ENCODE measurements around the gene SOX9. TPM values are rescaled to one million over a fixed set of nuclear protein-coding genes. Genes with fewer than 3 reads are reported as not detected.
"Not testable (repeated sequence)": the region's sequence is repeated elsewhere in the genome, so short reads cannot be mapped to it uniquely, and the experiment has no call there.

Gene SOX9
- total and polyA plus RNA-seq, 2 experiments from 2014 or later = 16.6 to 18.5 TPM

DNA sequence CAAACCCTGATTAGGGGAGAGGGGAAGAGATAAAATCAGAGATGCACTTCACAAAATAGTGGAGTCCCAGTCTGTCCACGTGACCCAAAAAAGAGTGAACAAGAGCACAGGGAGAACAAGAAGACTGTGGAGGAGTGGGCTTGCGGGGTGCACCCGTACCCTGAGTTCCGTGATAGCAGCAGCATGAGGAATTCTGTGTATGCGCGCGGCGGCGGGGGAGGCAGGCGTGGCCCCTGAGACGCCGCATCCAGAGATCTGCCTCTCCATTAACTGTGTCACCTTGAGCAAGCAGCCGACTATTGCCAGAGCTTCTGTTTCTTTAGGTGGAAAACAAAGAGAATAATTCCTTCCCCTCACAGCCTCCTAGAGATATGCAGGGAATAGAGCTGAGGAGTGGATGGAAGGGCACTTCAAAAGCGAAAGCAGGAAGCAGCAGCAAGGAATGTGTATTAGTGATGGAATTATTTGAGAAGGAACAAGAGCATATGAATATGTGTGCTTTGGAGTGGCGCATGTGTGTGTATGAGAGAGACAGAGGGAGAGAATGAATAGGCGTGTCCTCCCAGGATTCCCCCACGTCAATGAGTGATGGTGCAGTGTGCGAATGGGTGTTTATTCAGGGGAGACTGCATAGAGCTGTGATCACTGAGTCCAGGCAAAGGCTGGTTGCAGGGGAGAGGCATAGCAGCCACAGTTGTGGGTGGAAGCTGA is 10.4 kb upstream of the SOX9 start:
- no peaks in the 10 kb centered on the region for H3K9me3 ChIP-seq (ENCODE audit: low read depth)
- no peaks in the 10 kb centered on the region for H3K36me3 ChIP-seq (ENCODE audit: low read depth)
- no peaks in the 10 kb centered on the region for H4K20me1 ChIP-seq (ENCODE audit: insufficient read depth)
- in situ Hi-C loops (cut with MboI) = loop anchor here (10.0 to 25.0 kb wide), 3 partner anchors 646 to 1348 kb away; no protein-coding TSS in a partner anchor
- peak overlapping the region; percentile 96 for H2AFZ ChIP-seq
- peak overlapping the region; percentile 65 for H3K9ac ChIP-seq
- WGBS, 2 experiments (ENCODE audit: low coverage in 1 of 2, low lambda C conversion rate in 2 of 2, missing lambda C conversion rate in 2 of 2) = 3 to 5% methylated on average over 18 of the region's 18 CpGs
- no peaks in the 10 kb centered on the region for H3K27me3 ChIP-seq (replicated peaks; ENCODE audit: insufficient read depth)
- H3K27ac ChIP-seq = no peak overlapping the region
- DNase-seq = peak; percentile 57
- TF ChIP-seq EZH2 (IDR thresholded peaks at IDR 0.05; ENCODE audit: insufficient read depth, poor library complexity, severe bottlenecking) (no peak), EZH2phosphoT487 (IDR thresholded peaks at IDR 0.05; ENCODE audit: insufficient read depth, low read depth) (no peak)
- H3K9me2 ChIP-seq (ENCODE audit: insufficient read depth) = no peaks in the 10 kb centered on the region
- H3K4me1 ChIP-seq (ENCODE audit: insufficient read depth) = peaks cover 16% of the 10 kb centered on the region
- peak overlapping the region; percentile 93 for H3K4me3 ChIP-seq
- H3K79me2 ChIP-seq (ENCODE audit: insufficient read depth) = no peaks in the 10 kb centered on the region
- peak overlapping the region; percentile 100 for H3K4me2 ChIP-seq (ENCODE audit: unreplicated experiment)
- no peaks in the 10 kb centered on the region for H3F3A ChIP-seq (ENCODE audit: insufficient read depth)

DNA sequence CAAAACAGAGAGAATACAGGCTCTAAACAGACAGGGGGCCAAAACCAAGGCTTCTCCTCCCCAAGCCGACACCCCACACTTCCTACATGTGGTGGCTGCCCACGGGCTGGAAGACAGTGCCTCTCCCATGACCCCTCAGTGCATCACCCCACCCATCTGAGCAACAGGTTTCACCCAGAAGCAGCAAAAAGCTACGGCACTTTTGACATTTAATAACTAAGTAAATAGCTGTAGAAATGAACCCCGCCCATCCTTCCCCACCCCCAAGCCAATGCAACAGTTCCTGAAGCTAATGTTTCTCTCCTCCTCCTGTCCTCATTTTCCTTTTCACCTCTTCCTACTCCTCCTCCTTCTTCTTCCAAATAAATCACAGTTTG is 9.9 kb upstream of the SOX9 start:
- H3K27me3 ChIP-seq (replicated peaks; ENCODE audit: insufficient read depth) = no peaks in the 10 kb centered on the region
- no peaks in the 10 kb centered on the region for H3K36me3 ChIP-seq (ENCODE audit: low read depth)
- in situ Hi-C loops (cut with MboI) = loop anchor here (10.0 to 25.0 kb wide), 3 partner anchors 646 to 1349 kb away; no protein-coding TSS in a partner anchor
- peak overlapping the region; percentile 65 for H3K9ac ChIP-seq
- 2 to 5% methylated on average over 4 of the region's 4 CpGs for WGBS, 2 experiments (ENCODE audit: low coverage in 1 of 2, low lambda C conversion rate in 2 of 2, missing lambda C conversion rate in 2 of 2)
- no peak overlapping the region for H3K27ac ChIP-seq
- peak overlapping the region; percentile 100 for H3K4me2 ChIP-seq (ENCODE audit: unreplicated experiment)
- H3K9me2 ChIP-seq (ENCODE audit: insufficient read depth) = no peaks in the 10 kb centered on the region
- peak overlapping the region; percentile 96 for H2AFZ ChIP-seq
- no peaks in the 10 kb centered on the region for H3F3A ChIP-seq (ENCODE audit: insufficient read depth)
- H3K4me3 ChIP-seq = peak overlapping the region; percentile 93
- peaks cover 16% of the 10 kb centered on the region for H3K4me1 ChIP-seq (ENCODE audit: insufficient read depth)
- TF ChIP-seq EZH2 (IDR thresholded peaks at IDR 0.05; ENCODE audit: insufficient read depth, poor library complexity, severe bottlenecking) = no peak
- TF ChIP-seq EZH2phosphoT487 (IDR thresholded peaks at IDR 0.05; ENCODE audit: insufficient read depth, low read depth) = no peak
- no peaks in the 10 kb centered on the region for H4K20me1 ChIP-seq (ENCODE audit: insufficient read depth)
- no peaks in the 10 kb centered on the region for H3K9me3 ChIP-seq (ENCODE audit: low read depth)
- H3K79me2 ChIP-seq (ENCODE audit: insufficient read depth) = no peaks in the 10 kb centered on the region
- DNase-seq = no peak

DNA sequence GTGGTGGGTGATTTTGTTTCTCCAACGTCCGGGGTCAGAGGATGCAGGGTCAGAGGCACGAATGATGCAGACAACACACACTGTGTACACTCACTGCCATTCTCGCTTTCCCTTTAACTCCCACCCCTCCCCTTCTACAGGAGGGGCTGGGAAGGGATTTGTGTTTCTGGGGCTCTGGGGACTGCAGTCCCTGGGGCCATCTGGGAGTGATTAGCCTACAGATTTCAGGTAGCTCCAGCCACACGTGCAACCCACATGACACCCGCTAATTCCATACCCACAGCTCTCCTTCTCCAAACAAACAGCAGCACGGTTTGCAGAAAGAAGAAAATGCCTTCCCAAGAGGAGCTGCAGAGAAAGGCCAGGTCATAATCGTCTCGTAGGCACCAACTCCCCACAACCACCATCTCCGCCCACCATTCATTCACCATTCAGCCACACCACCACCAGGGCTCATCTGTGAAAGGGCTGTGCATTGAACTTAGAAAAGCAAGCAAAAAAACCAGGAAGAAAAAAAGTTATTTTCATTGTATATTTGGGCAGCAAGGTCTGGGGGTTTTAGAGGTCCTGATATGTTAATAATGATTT is 9.4 kb upstream of the SOX9 start:
- H3K9ac ChIP-seq = no peak overlapping the region
- no peaks in the 10 kb centered on the region for H3K9me2 ChIP-seq (ENCODE audit: insufficient read depth)
- no peak overlapping the region for H3K27ac ChIP-seq
- WGBS, 2 experiments (ENCODE audit: low coverage in 1 of 2, low lambda C conversion rate in 2 of 2, missing lambda C conversion rate in 2 of 2) = 61 to 63% methylated on average over 10 of the region's 10 CpGs
- peaks cover 16% of the 10 kb centered on the region for H3K4me1 ChIP-seq (ENCODE audit: insufficient read depth)
- H3K4me2 ChIP-seq (ENCODE audit: unreplicated experiment) = peak overlapping the region; percentile 100
- no peak for DNase-seq
- H2AFZ ChIP-seq = peak overlapping the region; percentile 96
- H3F3A ChIP-seq (ENCODE audit: insufficient read depth) = no peaks in the 10 kb centered on the region
- H3K36me3 ChIP-seq (ENCODE audit: low read depth) = no peaks in the 10 kb centered on the region
- no peaks in the 10 kb centered on the region for H3K27me3 ChIP-seq (replicated peaks; ENCODE audit: insufficient read depth)
- H3K9me3 ChIP-seq (ENCODE audit: low read depth) = no peaks in the 10 kb centered on the region
- no peaks in the 10 kb centered on the region for H3K79me2 ChIP-seq (ENCODE audit: insufficient read depth)
- no peaks in the 10 kb centered on the region for H4K20me1 ChIP-seq (ENCODE audit: insufficient read depth)
- H3K4me3 ChIP-seq = no peak overlapping the region
- in situ Hi-C loops (cut with MboI) = loop anchor here (10.0 to 25.0 kb wide), 3 partner anchors 647 to 1349 kb away; no protein-coding TSS in a partner anchor
- TF ChIP-seq EZH2 (IDR thresholded peaks at IDR 0.05; ENCODE audit: insufficient read depth, poor library complexity, severe bottlenecking) (no peak), EZH2phosphoT487 (IDR thresholded peaks at IDR 0.05; ENCODE audit: insufficient read depth, low read depth) (no peak)

DNA sequence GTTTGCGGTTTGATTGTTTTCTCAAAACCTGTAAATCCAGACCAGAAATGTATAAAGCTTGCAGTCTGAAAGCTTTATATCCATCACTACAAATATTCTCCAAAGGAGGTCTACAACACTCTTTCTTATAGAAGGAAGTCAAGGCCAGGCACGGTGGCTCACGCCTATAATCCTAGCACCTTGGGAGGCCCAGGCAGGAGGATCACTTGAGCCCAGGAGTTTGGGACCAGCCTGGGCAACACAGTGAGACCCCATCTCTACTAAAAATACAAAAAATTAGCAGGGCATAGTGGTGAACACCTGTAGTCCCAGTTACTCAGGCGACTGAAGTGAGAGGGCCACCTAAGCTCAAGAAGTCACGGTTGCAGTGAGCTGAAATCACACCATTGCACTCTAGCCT is 8.9 kb upstream of the SOX9 start:
- not testable (repeated sequence) for H3F3A ChIP-seq (ENCODE audit: insufficient read depth); H4K20me1 ChIP-seq (ENCODE audit: insufficient read depth); H3K9me2 ChIP-seq (ENCODE audit: insufficient read depth); H3K4me3 ChIP-seq; H3K27ac ChIP-seq; H2AFZ ChIP-seq; H3K9ac ChIP-seq; H3K9me3 ChIP-seq (ENCODE audit: low read depth); H3K79me2 ChIP-seq (ENCODE audit: insufficient read depth); H3K4me2 ChIP-seq (ENCODE audit: unreplicated experiment); H3K36me3 ChIP-seq (ENCODE audit: low read depth); H3K27me3 ChIP-seq (replicated peaks; ENCODE audit: insufficient read depth); DNase-seq
- H3K4me1 ChIP-seq (ENCODE audit: insufficient read depth) = peaks cover 16% of the 10 kb centered on the region
- WGBS, 2 experiments (ENCODE audit: low coverage in 1 of 2, low lambda C conversion rate in 2 of 2, missing lambda C conversion rate in 2 of 2) = 99% methylated on average over 5 of the region's 5 CpGs
- in situ Hi-C loops (cut with MboI) = loop anchor here (10.0 to 25.0 kb wide), 3 partner anchors 647 to 1350 kb away; no protein-coding TSS in a partner anchor
